ENCODE results near the gene LEP. TPM values are rescaled to one million over a fixed set of nuclear protein-coding genes. Genes with fewer than 3 reads are reported as not detected.
"Not testable (repeated sequence)": the region's sequence is repeated elsewhere in the genome, so short reads cannot be mapped to it uniquely, and the experiment has no call there.

The LEP gene
- total and polyA plus RNA-seq, 2 donors from 2014 or later = not detected

- H3K27me3 ChIP-seq (ENCODE audit: control insufficient read depth, insufficient read depth, low read length) = no peaks in the 10 kb centered on the region
- H3K27ac ChIP-seq (ENCODE audit: low read depth in 2 of 2, low read length in 2 of 2) = no peak overlapping the region
- no peak overlapping the region for H3K4me3 ChIP-seq (ENCODE audit: low read length in 3 of 3)
- H3K9me3 ChIP-seq (ENCODE audit: control insufficient read depth in 2 of 3, insufficient read depth in 1 of 3, low read length in 3 of 3) = peaks cover 0 to 16% (median 0%) of the 10 kb centered on the region in 3 donors
- FAIRE-seq (no peak), DNase-seq (no peak)
- no peak for TF ChIP-seq CTCF (IDR thresholded peaks at IDR 0.05; ENCODE audit: borderline replicate concordance, extremely low read depth, insufficient read depth)
- no peaks in the 10 kb centered on the region for H3K36me3 ChIP-seq (ENCODE audit: control insufficient read depth in 2 of 3, insufficient read depth in 3 of 3, low read length in 3 of 3)
- no peaks in the 10 kb centered on the region for H3K4me1 ChIP-seq (ENCODE audit: control insufficient read depth in 2 of 3, insufficient read depth in 2 of 3, low read depth in 1 of 3, low read length in 3 of 3)
- H3K9ac ChIP-seq (ENCODE audit: low read length in 3 of 3) = no peak overlapping the region
- intact Hi-C loops (cut with DNase I) = no loop called here
Observed at GRCh38 chr7:128281605-128282380, 40.7 kb downstream of the LEP start.

GRCh38 chr7:128284102-128284501, 43.0 kb downstream of the LEP start:
- H3K4me1 ChIP-seq (ENCODE audit: control insufficient read depth in 2 of 3, insufficient read depth in 2 of 3, low read depth in 1 of 3, low read length in 3 of 3) = no peaks in the 10 kb centered on the region
- H3K9me3 ChIP-seq (ENCODE audit: control insufficient read depth in 2 of 3, insufficient read depth in 1 of 3, low read length in 3 of 3) = peaks cover 0 to 10% (median 0%) of the 10 kb centered on the region in 3 donors
- H3K36me3 ChIP-seq (ENCODE audit: control insufficient read depth in 2 of 3, insufficient read depth in 3 of 3, low read length in 3 of 3) = no peaks in the 10 kb centered on the region
- no peak overlapping the region for H3K4me3 ChIP-seq (ENCODE audit: low read length in 3 of 3)
- FAIRE-seq = no peak
- H3K27ac ChIP-seq (ENCODE audit: low read depth in 2 of 2, low read length in 2 of 2) = no peak overlapping the region
- H3K9ac ChIP-seq (ENCODE audit: low read length in 3 of 3) = no peak overlapping the region
- DNase-seq = no peak
- intact Hi-C loops (cut with DNase I) = no loop called here
- no peak for TF ChIP-seq CTCF (IDR thresholded peaks at IDR 0.05; ENCODE audit: borderline replicate concordance, extremely low read depth, insufficient read depth)
- H3K27me3 ChIP-seq (ENCODE audit: control insufficient read depth, insufficient read depth, low read length) = no peaks in the 10 kb centered on the region

- Histone ChIP-seq H3K9ac (ENCODE audit: low read length in 3 of 3) (no peak overlapping the region), H3K9me3 (ENCODE audit: control insufficient read depth in 2 of 3, insufficient read depth in 1 of 3, low read length in 3 of 3) (no peaks in the 10 kb centered on the region), H3K4me3 (ENCODE audit: low read length in 3 of 3) (no peak overlapping the region), H3K27me3 (ENCODE audit: control insufficient read depth, insufficient read depth, low read length) (no peaks in the 10 kb centered on the region), H3K27ac (ENCODE audit: low read depth in 2 of 2, low read length in 2 of 2) (no peak overlapping the region), H3K4me1 (ENCODE audit: control insufficient read depth in 2 of 3, insufficient read depth in 2 of 3, low read depth in 1 of 3, low read length in 3 of 3) (no peaks in the 10 kb centered on the region), H3K36me3 (ENCODE audit: control insufficient read depth in 2 of 3, insufficient read depth in 3 of 3, low read length in 3 of 3) (no peaks in the 10 kb centered on the region)
- DNase-seq (no peak), FAIRE-seq (no peak)
- no peak for TF ChIP-seq CTCF (IDR thresholded peaks at IDR 0.05; ENCODE audit: borderline replicate concordance, extremely low read depth, insufficient read depth)
- intact Hi-C loops (cut with DNase I) = no loop called here
Observed at GRCh38 chr7:128287556-128287955, 46.5 kb downstream of the LEP start.

GRCh38 chr7:128298004-128298403, 56.9 kb downstream of the LEP start:
- intact Hi-C loops (cut with DNase I); H3K4me3 ChIP-seq (ENCODE audit: low read length in 3 of 3); DNase-seq; H3K27ac ChIP-seq (ENCODE audit: low read depth in 2 of 2, low read length in 2 of 2); H3K36me3 ChIP-seq (ENCODE audit: control insufficient read depth in 2 of 3, insufficient read depth in 3 of 3, low read length in 3 of 3); FAIRE-seq; H3K9ac ChIP-seq (ENCODE audit: low read length in 3 of 3); H3K27me3 ChIP-seq (ENCODE audit: control insufficient read depth, insufficient read depth, low read length); H3K4me1 ChIP-seq (ENCODE audit: control insufficient read depth in 2 of 3, insufficient read depth in 2 of 3, low read depth in 1 of 3, low read length in 3 of 3); H3K9me3 ChIP-seq (ENCODE audit: control insufficient read depth in 2 of 3, insufficient read depth in 1 of 3, low read length in 3 of 3): not testable (repeated sequence)
